ENCODE results near the gene RBPJ.

GRCh38 chr4:26346203-26346620 is 25.4 kb downstream of the RBPJ start:
- TF ChIP-seq REST (IDR thresholded peaks at IDR 0.05; ENCODE audit: insufficient read depth in 1 of 2, low read depth in 2 of 2, low read length in 2 of 2) (no peak), POLR2AphosphoS5 (IDR thresholded peaks at IDR 0.05; ENCODE audit: low read depth, low read length) (no peak; the same call in 1 of the 2 replicates), TAF1 (IDR thresholded peaks at IDR 0.05; ENCODE audit: borderline replicate concordance, insufficient read depth, low read length) (no peak), SIN3A (IDR thresholded peaks at IDR 0.05; ENCODE audit: borderline replicate concordance, insufficient read depth, low read length) (no peak)

Data from PFSK-1 (cell line).